Measurements from ENCODE around the gene TRIM3. TPM values are rescaled to one million over a fixed set of nuclear protein-coding genes. Genes with fewer than 3 reads are reported as not detected.

TRIM3 gene
- total and polyA plus RNA-seq, 12 donors = 6.3 to 14.6 (median 9.4) TPM

- intact Hi-C loops (cut with DNase I) = no loop called here
- 28 to 36% methylated on average over 6 of the region's 6 CpGs for WGBS, 2 donors
- no peak overlapping the region for H3K4me3 ChIP-seq
- peaks cover 0 to 30% (median 28%) of the 10 kb centered on the region in 9 donors for H3K4me1 ChIP-seq
- DNase-seq (peak; percentile 89 to 95), ATAC-seq (peak; percentile 83 to 94 (median 90))
- no peak for TF ChIP-seq CTCF (IDR thresholded peaks at IDR 0.05)
- H3K36me3 ChIP-seq = peaks cover 0 to 26% (median 9%) of the 10 kb centered on the region in 9 donors
- no peaks in the 10 kb centered on the region for H3K9me3 ChIP-seq
- no peaks in the 10 kb centered on the region for H3K27me3 ChIP-seq
- H3K27ac ChIP-seq = peak overlapping the region in 9 of 10 donors; percentile 29 to 76 (median 70)
These were observed 4.8 kb downstream of the TRIM3 start for GRCh38 chr11:6468712-6469495.

DNA sequence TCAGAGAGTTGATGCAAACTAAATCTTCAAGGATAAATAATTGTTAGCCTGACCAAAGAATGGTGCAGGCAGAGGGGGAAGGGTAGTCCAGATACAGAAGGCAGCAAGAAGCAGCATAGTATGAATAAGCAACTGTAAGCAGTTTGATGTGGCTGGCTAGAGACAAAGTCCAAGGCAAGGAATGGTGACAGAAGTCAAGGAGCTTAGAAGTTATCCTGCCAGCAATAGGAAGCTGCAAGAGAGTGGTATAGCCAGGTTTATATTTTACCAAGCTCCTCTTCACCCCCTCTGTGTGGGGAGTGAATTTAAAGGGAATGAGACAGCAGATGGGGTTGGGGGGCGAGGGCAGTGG is 14.7 kb downstream of the TRIM3 start:
- ATAC-seq = no peak
- intact Hi-C loops (cut with DNase I) = no loop called here
- Histone ChIP-seq H3K9me3 (no peaks in the 10 kb centered on the region), H3K27me3 (no peaks in the 10 kb centered on the region), H3K27ac (no peak overlapping the region), H3K4me1 (no peaks in the 10 kb centered on the region), H3K4me3 (no peak overlapping the region), H3K36me3 (peaks cover 0 to 99% (median 41%) of the 10 kb centered on the region in 9 donors)
- 81 to 98% methylated on average over 1 of the region's 1 CpG for WGBS, 2 donors
- DNase-seq = no peak
- TF ChIP-seq CTCF (IDR thresholded peaks at IDR 0.05) = no peak

DNA sequence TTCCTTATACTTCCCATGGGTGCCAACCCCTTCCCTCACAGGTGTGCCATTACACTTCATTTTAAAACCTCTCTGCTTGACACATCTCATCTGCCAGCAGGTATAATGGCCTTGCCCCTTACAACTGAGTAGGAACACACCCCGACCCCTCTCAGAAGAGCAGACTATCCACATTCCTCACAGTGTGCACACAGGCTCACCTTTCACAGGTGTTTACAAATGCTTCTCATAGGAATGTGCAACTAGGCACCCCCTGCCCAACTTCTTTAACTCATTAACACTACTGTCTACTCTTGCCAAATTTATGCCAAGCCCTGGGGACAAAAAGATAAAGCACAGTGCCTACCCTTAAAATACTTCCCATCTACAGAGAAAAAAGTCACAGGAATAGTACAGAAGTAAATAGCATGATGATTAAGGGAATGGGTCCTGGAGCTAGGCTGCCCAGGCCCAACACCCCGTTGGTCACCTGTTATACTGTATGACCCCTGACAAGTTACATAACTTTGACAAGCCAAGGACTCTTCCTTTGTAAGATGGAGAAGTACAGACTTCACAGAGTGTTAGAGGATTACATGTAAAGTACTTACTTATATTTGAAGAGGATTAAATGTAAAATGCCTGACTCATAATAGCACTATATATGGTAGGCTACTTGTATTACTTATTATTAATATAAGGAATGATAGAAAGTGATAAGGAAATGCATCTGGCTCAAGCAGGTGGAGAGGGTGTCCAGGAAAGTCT is 15.2 kb downstream of the TRIM3 start:
- no peak for TF ChIP-seq CTCF (IDR thresholded peaks at IDR 0.05)
- 89 to 93% methylated on average over 2 of the region's 2 CpGs for WGBS, 2 donors

GRCh38 chr11:6457581-6458320 is 16.0 kb downstream of the TRIM3 start:
- H3K4me3 ChIP-seq = no peak overlapping the region
- no peaks in the 10 kb centered on the region for H3K9me3 ChIP-seq
- DNase-seq = no peak
- H3K27ac ChIP-seq = no peak overlapping the region
- peak in 2 of 8 donors; percentile 25 to 42 for ATAC-seq
- no peak for TF ChIP-seq CTCF (IDR thresholded peaks at IDR 0.05)
- 95 to 98% methylated on average over 26 of the region's 26 CpGs for WGBS, 2 donors
- no peaks in the 10 kb centered on the region for H3K27me3 ChIP-seq
- peaks cover 0 to 100% (median 41%) of the 10 kb centered on the region in 9 donors for H3K36me3 ChIP-seq
- H3K4me1 ChIP-seq = no peaks in the 10 kb centered on the region
- intact Hi-C loops (cut with DNase I) = no loop called here

More for the DNA sequence above, 15.2 kb downstream of the TRIM3 start:
- no peaks in the 10 kb centered on the region for H3K27me3 ChIP-seq
- DNase-seq = no peak
- intact Hi-C loops (cut with DNase I) = no loop called here
- H3K4me3 ChIP-seq = no peak overlapping the region
- H3K27ac ChIP-seq = no peak overlapping the region
- peaks cover 0 to 99% (median 36%) of the 10 kb centered on the region in 9 donors for H3K36me3 ChIP-seq
- no peaks in the 10 kb centered on the region for H3K4me1 ChIP-seq
- peak in 1 of 8 donors; percentile 17 for ATAC-seq
- H3K9me3 ChIP-seq = no peaks in the 10 kb centered on the region
